Coronary artery (tissue), 2 donors: ENCODE results near the gene TMEM53.

Experiments
- DNase-seq: peaks from one replicate; pipeline ENCODE4 v3.0.0-alpha.2; 2017; ENCODE audit warnings: low spot score
- H3K27ac ChIP-seq, 2 donors: fragments of 200-600 bp; sonication (generic); one replicate each; pipeline ENCODE4 v1.5.1; 2016 to 2019
- H3K4me3 ChIP-seq: fragments of 200-600 bp; sonication (generic); 2 replicates; pipeline ENCODE4 v1.5.1; 2016; ENCODE audit warnings: mild to moderate bottlenecking, moderate library complexity
- CTCF ChIP-seq: fragments of 200-600 bp; sonication (generic); IDR thresholded peaks from one replicate; pipeline ENCODE4 v1.5.1; 2019; ENCODE audit warnings: antibody characterized with exemption

Gene TMEM53

GRCh38 chr1:44689447-44689765, 15.1 kb upstream of the TMEM53 start:
- TF ChIP-seq CTCF, result no peak
- Histone ChIP-seq H3K4me3 (no peak overlapping the region), H3K27ac (no peak overlapping the region)
- no peak for DNase-seq

GRCh38 chr1:44688760-44689446, 14.6 kb upstream of the TMEM53 start:
- TF ChIP-seq CTCF, result no peak
- H3K27ac ChIP-seq, result no peak overlapping the region
- DNase-seq, result no peak
- no peak overlapping the region for H3K4me3 ChIP-seq

- no peak overlapping the region for H3K27ac ChIP-seq
- H3K4me3 ChIP-seq, result no peak overlapping the region
- TF ChIP-seq CTCF, result no peak
- DNase-seq, result no peak
Observed at GRCh38 chr1:44685881-44686280, 11.6 kb upstream of the TMEM53 start.

DNA sequence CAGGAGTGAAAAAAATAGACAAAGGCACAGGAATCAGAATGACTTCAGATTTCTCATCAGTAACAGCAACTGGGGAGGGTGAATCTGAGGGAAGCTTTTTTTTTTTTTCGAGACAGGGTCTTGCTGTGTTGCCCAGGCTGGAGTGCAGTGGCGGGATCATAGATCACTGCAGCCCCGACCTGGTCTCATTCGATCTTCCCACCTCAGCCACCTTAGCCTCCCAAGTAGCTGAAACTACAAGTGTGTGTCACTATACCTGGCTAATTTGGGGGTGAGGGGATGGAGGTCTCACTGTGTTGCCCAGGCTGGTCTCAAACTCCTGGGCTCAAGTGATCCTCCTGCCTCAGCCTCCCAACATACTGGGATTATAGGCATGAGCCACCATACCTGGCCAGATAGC, 10.9 kb upstream of the TMEM53 start:
- no peak overlapping the region for H3K4me3 ChIP-seq
- TF ChIP-seq CTCF, result no peak
- DNase-seq, result no peak
- H3K27ac ChIP-seq, result no peak overlapping the region

- Histone ChIP-seq H3K27ac (no peak overlapping the region), H3K4me3 (no peak overlapping the region)
- DNase-seq, result no peak
- TF ChIP-seq CTCF, result no peak
Observed at GRCh38 chr1:44684525-44684924, 10.2 kb upstream of the TMEM53 start.

GRCh38 chr1:44682883-44683265, 8.6 kb upstream of the TMEM53 start:
- DNase-seq, result peak; percentile 24
- TF ChIP-seq CTCF, result no peak
- H3K27ac ChIP-seq, result no peak overlapping the region
- H3K4me3 ChIP-seq, result no peak overlapping the region
